ENCODE results near the gene PTPN4.

DNA sequence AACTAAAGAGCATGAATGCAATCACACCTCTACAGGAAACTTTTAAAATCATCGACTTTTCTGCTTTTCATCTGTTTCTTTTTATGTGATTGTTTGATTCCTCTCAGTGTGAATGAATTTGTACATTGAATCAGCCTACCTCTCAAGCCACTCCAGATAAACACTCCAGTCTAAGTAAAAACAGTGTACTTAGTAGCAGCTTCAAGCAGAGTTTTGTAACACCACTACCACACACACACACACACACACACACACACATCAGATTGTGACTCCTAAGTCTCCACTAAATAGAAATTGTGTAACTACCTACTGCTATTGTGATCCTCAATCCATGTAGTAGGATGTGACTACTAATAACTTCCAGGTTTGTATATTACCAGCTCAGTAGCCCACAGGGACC lies 187.8 kb downstream of the PTPN4 start:
- TF ChIP-seq, protein P1, sequence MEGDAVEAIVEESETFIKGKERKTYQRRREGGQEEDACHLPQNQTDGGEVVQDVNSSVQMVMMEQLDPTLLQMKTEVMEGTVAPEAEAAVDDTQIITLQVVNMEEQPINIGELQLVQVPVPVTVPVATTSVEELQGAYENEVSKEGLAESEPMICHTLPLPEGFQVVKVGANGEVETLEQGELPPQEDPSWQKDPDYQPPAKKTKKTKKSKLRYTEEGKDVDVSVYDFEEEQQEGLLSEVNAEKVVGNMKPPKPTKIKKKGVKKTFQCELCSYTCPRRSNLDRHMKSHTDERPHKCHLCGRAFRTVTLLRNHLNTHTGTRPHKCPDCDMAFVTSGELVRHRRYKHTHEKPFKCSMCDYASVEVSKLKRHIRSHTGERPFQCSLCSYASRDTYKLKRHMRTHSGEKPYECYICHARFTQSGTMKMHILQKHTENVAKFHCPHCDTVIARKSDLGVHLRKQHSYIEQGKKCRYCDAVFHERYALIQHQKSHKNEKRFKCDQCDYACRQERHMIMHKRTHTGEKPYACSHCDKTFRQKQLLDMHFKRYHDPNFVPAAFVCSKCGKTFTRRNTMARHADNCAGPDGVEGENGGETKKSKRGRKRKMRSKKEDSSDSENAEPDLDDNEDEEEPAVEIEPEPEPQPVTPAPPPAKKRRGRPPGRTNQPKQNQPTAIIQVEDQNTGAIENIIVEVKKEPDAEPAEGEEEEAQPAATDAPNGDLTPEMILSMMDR (IDR thresholded peaks at IDR 0.05) = no peak
- TF ChIP-seq ZFX (IDR thresholded peaks at IDR 0.05; ENCODE audit: borderline replicate concordance) = no peak

Measured in 22Rv1 (cell line).